Hepatocyte (in vitro differentiated cells): ENCODE data around the gene PLEKHA7. TPM values are rescaled to one million over a fixed set of nuclear protein-coding genes. Genes with fewer than 3 reads are reported as not detected.

Experiments
- DNase-seq: peaks from one replicate; pipeline ENCODE4 v3.0.0-alpha.2; 2016; ENCODE audit warnings: low spot score
- H2AFZ ChIP-seq: fragments of 200-600 bp; sonication (generic); 2 replicates; pipeline ENCODE4 v1.6.0; 2016; ENCODE audit warnings: antibody characterized with exemption, mild to moderate bottlenecking
- H3K27ac ChIP-seq: fragments of 200-600 bp; sonication (generic); 2 replicates; pipeline ENCODE4 v1.5.1; 2016; ENCODE audit warnings: mild to moderate bottlenecking
- H3K27me3 ChIP-seq: fragments of 200-600 bp; sonication (generic); 2 replicates; pipeline ENCODE4 v1.6.1; 2016
- H3K36me3 ChIP-seq: fragments of 200-600 bp; sonication (generic); replicated peaks from 2 replicates; pipeline ENCODE4 v1.5.1; 2016; ENCODE audit warnings: low read depth; ENCODE audit not compliant: insufficient read depth
- H3K4me1 ChIP-seq: fragments of 200-600 bp; sonication (generic); 2 replicates; pipeline ENCODE4 v1.5.1; 2016; ENCODE audit warnings: mild to moderate bottlenecking, moderate library complexity; ENCODE audit not compliant: insufficient read depth
- H3K4me2 ChIP-seq: fragments of 200-600 bp; sonication (generic); 2 replicates; pipeline ENCODE4 v1.6.0; 2016
- H3K4me3 ChIP-seq: fragments of 200-600 bp; sonication (generic); 2 replicates; pipeline ENCODE4 v1.5.1; 2016; ENCODE audit warnings: mild to moderate bottlenecking
- H3K79me2 ChIP-seq: fragments of 200-600 bp; sonication (generic); 2 replicates; pipeline ENCODE4 v1.6.0; 2017; ENCODE audit warnings: mild to moderate bottlenecking
- H3K9me2 ChIP-seq: fragments of 200-600 bp; sonication (generic); replicated peaks from 2 replicates; pipeline ENCODE4 v1.6.0; 2017; ENCODE audit warnings: mild to moderate bottlenecking; ENCODE audit not compliant: insufficient read depth
- H3K9me3 ChIP-seq: fragments of 200-600 bp; sonication (generic); 2 replicates; pipeline ENCODE4 v1.5.1; 2016; ENCODE audit warnings: low read depth, mild to moderate bottlenecking
- H4K20me1 ChIP-seq: fragments of 200-600 bp; sonication (generic); 2 replicates; pipeline ENCODE4 v1.6.0; 2016; ENCODE audit warnings: mild to moderate bottlenecking; ENCODE audit not compliant: insufficient read depth, poor library complexity, severe bottlenecking
- EZH2 ChIP-seq: fragments of 200-600 bp; sonication (generic); IDR thresholded peaks from 2 replicates; pipeline ENCODE4 v1.6.1; 2016; ENCODE audit warnings: antibody characterized with exemption, mild to moderate bottlenecking, borderline replicate concordance
- EZH2phosphoT487 ChIP-seq: fragments of 200-600 bp; sonication (generic); IDR thresholded peaks from one replicate; pipeline ENCODE4 v1.6.1; 2018; ENCODE audit warnings: antibody characterized with exemption, mild to moderate bottlenecking, low read depth, moderate library complexity; ENCODE audit not compliant: unreplicated experiment, severe bottlenecking
- WGBS: methylation state at CpG from one replicate; pipeline ENCODE4 v1.1.6; 2016; ENCODE audit warnings: low lambda C conversion rate; ENCODE audit errors: missing lambda C conversion rate; 5-methylcytosine and 5-hydroxymethylcytosine counted together
- polyA plus RNA-seq: library from polyadenylated mRNA; unstranded; fragments of >200 nt; fragmentation: Nextera tagmentation; extraction: Ambion mirVana; gene quantifications from 2 replicates; pipeline ENCODE4 v1.2.1, GENCODE V29; 2016
- total RNA-seq: library from RNA; depleted of rRNA; stranded (reverse); fragments of >200 nt; gene quantifications from 2 replicates; pipeline ENCODE4 v1.2.3, GENCODE V29; 2014
- TF ChIP-seq, protein P1 (sequence below): fragments of 200-600 bp; sonication (generic); IDR thresholded peaks from 2 replicates; pipeline ENCODE4 v1.5.1; 2016; ENCODE audit warnings: antibody characterized with exemption, mild to moderate bottlenecking; ENCODE audit not compliant: poor library complexity

Gene PLEKHA7
- total and polyA plus RNA-seq, 2 experiments from 2014 or later, result 16.7 to 35.6 TPM

- Histone ChIP-seq H3K4me2 (no peak overlapping the region), H3K79me2 (peaks cover 60% of the 10 kb centered on the region), H3K27ac (no peak overlapping the region), H3K4me1 (peaks cover 26% of the 10 kb centered on the region), H3K9me2 (no peaks in the 10 kb centered on the region), H4K20me1 (peaks cover 4% of the 10 kb centered on the region), H3K36me3 (no peaks in the 10 kb centered on the region), H3K4me3 (no peak overlapping the region), H3K9me3 (no peaks in the 10 kb centered on the region), H3K27me3 (no peaks in the 10 kb centered on the region), H2AFZ (no peak overlapping the region)
- no peak for DNase-seq
- TF ChIP-seq EZH2phosphoT487, result no peak
- TF ChIP-seq, protein P1, sequence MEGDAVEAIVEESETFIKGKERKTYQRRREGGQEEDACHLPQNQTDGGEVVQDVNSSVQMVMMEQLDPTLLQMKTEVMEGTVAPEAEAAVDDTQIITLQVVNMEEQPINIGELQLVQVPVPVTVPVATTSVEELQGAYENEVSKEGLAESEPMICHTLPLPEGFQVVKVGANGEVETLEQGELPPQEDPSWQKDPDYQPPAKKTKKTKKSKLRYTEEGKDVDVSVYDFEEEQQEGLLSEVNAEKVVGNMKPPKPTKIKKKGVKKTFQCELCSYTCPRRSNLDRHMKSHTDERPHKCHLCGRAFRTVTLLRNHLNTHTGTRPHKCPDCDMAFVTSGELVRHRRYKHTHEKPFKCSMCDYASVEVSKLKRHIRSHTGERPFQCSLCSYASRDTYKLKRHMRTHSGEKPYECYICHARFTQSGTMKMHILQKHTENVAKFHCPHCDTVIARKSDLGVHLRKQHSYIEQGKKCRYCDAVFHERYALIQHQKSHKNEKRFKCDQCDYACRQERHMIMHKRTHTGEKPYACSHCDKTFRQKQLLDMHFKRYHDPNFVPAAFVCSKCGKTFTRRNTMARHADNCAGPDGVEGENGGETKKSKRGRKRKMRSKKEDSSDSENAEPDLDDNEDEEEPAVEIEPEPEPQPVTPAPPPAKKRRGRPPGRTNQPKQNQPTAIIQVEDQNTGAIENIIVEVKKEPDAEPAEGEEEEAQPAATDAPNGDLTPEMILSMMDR, result no peak
- no peak for TF ChIP-seq EZH2
- WGBS, result 57% methylated on average over 1 of the region's 1 CpG
These were observed 115.8 kb downstream of the PLEKHA7 start for GRCh38 chr11:16898274-16898985.

DNA sequence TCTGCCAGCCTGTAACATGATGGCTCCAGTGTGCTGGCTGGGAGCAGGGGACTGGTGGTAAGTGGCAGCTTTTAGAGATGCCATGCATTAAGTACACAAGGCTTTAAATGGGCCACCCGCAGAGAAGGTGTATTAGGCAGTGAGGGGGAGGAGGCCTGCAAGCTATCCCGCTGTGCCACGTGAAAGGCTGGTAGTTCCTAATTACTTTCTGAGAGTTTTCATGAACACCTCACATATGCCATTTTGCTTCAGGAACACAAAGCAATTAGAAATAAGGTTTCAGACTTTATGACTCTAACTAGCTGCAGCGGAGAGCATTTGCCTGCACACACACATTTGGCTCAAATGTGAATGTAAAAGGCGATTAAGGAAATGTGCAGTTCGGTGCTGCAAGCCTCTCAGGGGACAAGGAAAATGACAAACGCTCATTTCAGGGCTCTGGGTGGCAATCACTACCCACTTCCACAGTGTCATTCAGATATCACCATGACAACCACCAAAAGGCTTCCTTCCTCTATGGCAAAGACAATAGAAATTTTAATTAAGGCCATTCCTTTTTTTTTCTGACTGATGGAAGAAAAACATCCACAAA lies 116.6 kb downstream of the PLEKHA7 start:
- no peak overlapping the region for H3K4me3 ChIP-seq
- DNase-seq, result no peak
- H3K27me3 ChIP-seq, result no peaks in the 10 kb centered on the region
- H3K9me2 ChIP-seq, result no peaks in the 10 kb centered on the region
- H3K36me3 ChIP-seq, result no peaks in the 10 kb centered on the region
- H3K4me1 ChIP-seq, result peaks cover 28% of the 10 kb centered on the region
- H3K9me3 ChIP-seq, result no peaks in the 10 kb centered on the region
- no peak for TF ChIP-seq EZH2
- TF ChIP-seq, protein P1, result no peak
- no peak for TF ChIP-seq EZH2phosphoT487
- no peak overlapping the region for H2AFZ ChIP-seq
- peaks cover 4% of the 10 kb centered on the region for H4K20me1 ChIP-seq
- 57% methylated on average over 7 of the region's 7 CpGs for WGBS
- peaks cover 59% of the 10 kb centered on the region for H3K79me2 ChIP-seq
- no peak overlapping the region for H3K4me2 ChIP-seq
- H3K27ac ChIP-seq, result no peak overlapping the region

- H3K9me3 ChIP-seq, result no peaks in the 10 kb centered on the region
- no peaks in the 10 kb centered on the region for H3K9me2 ChIP-seq
- no peak overlapping the region for H3K4me3 ChIP-seq
- peaks cover 58% of the 10 kb centered on the region for H3K79me2 ChIP-seq
- H3K4me1 ChIP-seq, result peaks cover 28% of the 10 kb centered on the region
- H3K27me3 ChIP-seq, result no peaks in the 10 kb centered on the region
- WGBS, result 52% methylated on average over 7 of the region's 7 CpGs
- H3K4me2 ChIP-seq, result no peak overlapping the region
- DNase-seq, result no peak
- H2AFZ ChIP-seq, result no peak overlapping the region
- no peak overlapping the region for H3K27ac ChIP-seq
- H4K20me1 ChIP-seq, result peaks cover 4% of the 10 kb centered on the region
- TF ChIP-seq EZH2, result no peak
- TF ChIP-seq EZH2phosphoT487, result no peak
- TF ChIP-seq, protein P1, result no peak
- no peaks in the 10 kb centered on the region for H3K36me3 ChIP-seq
These were observed 117.3 kb downstream of the PLEKHA7 start for GRCh38 chr11:16896729-16897469.
